Measurements from ENCODE around the gene HSPA12B. TPM values are rescaled to one million over a fixed set of nuclear protein-coding genes. Genes with fewer than 3 reads are reported as not detected.

The HSPA12B gene
- total and polyA plus RNA-seq, 9 of the 15 experiments (the other 6 are each of a cell fraction or from before 2014, with no cell fraction given) = 0.03 to 0.07 TPM; not detected in 7

- no peak overlapping the region for H3K4me2 ChIP-seq (ENCODE audit: insufficient read depth, low read length)
- no peak overlapping the region for H3K9ac ChIP-seq (ENCODE audit: insufficient read depth in 1 of 2, low read depth in 2 of 2, low read length in 2 of 2)
- BruUV-seq (replicated peaks) = no TSS peak
- H3K79me2 ChIP-seq (ENCODE audit: control insufficient read depth, insufficient read depth, low read length) = no peaks in the 10 kb centered on the region
- H3K36me3 ChIP-seq (ENCODE audit: control insufficient read depth, insufficient read depth, low read length) = no peaks in the 10 kb centered on the region
- FAIRE-seq (no peak), DNase-seq (ENCODE audit: extremely low read depth in 1 of 4, low spot score in 3 of 4) (no peak), ATAC-seq (no peak)
- no peak overlapping the region for H3K4me3 ChIP-seq
- peaks cover 8 to 13% of the 10 kb centered on the region in 2 experiments; a peak in 4 of 5 replicates for H3K4me1 ChIP-seq (replicated peaks in 1 of 2; ENCODE audit: control insufficient read depth in 2 of 2, insufficient read depth in 2 of 2, low read length in 2 of 2)
- no peak overlapping the region for H3K27ac ChIP-seq (ENCODE audit: extremely low read depth, low read depth, low read length)
- POLR2A ChIA-PET = interaction anchor here (0.6 to 0.9 kb wide), 2 partner anchors 9 to 41 kb away, joined by 3 to 5 read pairs; no protein-coding TSS in a partner anchor
- 2% methylated on average over 5 of the region's 5 CpGs for WGBS (ENCODE audit: insufficient coverage, low coverage, missing lambda C conversion rate)
- intact Hi-C loops (cut with micrococcal nuclease) = no loop called here
- H2AFZ ChIP-seq (ENCODE audit: low read depth, low read length) = no peak overlapping the region
- no peaks in the 10 kb centered on the region for H3K9me3 ChIP-seq (replicated peaks; ENCODE audit: control insufficient read depth, insufficient read depth, low read depth, low read length)
- TF ChIP-seq, protein P1, sequence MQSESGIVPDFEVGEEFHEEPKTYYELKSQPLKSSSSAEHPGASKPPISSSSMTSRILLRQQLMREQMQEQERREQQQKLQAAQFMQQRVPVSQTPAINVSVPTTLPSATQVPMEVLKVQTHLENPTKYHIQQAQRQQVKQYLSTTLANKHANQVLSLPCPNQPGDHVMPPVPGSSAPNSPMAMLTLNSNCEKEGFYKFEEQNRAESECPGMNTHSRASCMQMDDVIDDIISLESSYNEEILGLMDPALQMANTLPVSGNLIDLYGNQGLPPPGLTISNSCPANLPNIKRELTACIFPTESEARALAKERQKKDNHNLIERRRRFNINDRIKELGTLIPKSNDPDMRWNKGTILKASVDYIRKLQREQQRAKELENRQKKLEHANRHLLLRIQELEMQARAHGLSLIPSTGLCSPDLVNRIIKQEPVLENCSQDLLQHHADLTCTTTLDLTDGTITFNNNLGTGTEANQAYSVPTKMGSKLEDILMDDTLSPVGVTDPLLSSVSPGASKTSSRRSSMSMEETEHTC (IDR thresholded peaks at IDR 0.05) = no peak
- TF ChIP-seq, protein P2, sequence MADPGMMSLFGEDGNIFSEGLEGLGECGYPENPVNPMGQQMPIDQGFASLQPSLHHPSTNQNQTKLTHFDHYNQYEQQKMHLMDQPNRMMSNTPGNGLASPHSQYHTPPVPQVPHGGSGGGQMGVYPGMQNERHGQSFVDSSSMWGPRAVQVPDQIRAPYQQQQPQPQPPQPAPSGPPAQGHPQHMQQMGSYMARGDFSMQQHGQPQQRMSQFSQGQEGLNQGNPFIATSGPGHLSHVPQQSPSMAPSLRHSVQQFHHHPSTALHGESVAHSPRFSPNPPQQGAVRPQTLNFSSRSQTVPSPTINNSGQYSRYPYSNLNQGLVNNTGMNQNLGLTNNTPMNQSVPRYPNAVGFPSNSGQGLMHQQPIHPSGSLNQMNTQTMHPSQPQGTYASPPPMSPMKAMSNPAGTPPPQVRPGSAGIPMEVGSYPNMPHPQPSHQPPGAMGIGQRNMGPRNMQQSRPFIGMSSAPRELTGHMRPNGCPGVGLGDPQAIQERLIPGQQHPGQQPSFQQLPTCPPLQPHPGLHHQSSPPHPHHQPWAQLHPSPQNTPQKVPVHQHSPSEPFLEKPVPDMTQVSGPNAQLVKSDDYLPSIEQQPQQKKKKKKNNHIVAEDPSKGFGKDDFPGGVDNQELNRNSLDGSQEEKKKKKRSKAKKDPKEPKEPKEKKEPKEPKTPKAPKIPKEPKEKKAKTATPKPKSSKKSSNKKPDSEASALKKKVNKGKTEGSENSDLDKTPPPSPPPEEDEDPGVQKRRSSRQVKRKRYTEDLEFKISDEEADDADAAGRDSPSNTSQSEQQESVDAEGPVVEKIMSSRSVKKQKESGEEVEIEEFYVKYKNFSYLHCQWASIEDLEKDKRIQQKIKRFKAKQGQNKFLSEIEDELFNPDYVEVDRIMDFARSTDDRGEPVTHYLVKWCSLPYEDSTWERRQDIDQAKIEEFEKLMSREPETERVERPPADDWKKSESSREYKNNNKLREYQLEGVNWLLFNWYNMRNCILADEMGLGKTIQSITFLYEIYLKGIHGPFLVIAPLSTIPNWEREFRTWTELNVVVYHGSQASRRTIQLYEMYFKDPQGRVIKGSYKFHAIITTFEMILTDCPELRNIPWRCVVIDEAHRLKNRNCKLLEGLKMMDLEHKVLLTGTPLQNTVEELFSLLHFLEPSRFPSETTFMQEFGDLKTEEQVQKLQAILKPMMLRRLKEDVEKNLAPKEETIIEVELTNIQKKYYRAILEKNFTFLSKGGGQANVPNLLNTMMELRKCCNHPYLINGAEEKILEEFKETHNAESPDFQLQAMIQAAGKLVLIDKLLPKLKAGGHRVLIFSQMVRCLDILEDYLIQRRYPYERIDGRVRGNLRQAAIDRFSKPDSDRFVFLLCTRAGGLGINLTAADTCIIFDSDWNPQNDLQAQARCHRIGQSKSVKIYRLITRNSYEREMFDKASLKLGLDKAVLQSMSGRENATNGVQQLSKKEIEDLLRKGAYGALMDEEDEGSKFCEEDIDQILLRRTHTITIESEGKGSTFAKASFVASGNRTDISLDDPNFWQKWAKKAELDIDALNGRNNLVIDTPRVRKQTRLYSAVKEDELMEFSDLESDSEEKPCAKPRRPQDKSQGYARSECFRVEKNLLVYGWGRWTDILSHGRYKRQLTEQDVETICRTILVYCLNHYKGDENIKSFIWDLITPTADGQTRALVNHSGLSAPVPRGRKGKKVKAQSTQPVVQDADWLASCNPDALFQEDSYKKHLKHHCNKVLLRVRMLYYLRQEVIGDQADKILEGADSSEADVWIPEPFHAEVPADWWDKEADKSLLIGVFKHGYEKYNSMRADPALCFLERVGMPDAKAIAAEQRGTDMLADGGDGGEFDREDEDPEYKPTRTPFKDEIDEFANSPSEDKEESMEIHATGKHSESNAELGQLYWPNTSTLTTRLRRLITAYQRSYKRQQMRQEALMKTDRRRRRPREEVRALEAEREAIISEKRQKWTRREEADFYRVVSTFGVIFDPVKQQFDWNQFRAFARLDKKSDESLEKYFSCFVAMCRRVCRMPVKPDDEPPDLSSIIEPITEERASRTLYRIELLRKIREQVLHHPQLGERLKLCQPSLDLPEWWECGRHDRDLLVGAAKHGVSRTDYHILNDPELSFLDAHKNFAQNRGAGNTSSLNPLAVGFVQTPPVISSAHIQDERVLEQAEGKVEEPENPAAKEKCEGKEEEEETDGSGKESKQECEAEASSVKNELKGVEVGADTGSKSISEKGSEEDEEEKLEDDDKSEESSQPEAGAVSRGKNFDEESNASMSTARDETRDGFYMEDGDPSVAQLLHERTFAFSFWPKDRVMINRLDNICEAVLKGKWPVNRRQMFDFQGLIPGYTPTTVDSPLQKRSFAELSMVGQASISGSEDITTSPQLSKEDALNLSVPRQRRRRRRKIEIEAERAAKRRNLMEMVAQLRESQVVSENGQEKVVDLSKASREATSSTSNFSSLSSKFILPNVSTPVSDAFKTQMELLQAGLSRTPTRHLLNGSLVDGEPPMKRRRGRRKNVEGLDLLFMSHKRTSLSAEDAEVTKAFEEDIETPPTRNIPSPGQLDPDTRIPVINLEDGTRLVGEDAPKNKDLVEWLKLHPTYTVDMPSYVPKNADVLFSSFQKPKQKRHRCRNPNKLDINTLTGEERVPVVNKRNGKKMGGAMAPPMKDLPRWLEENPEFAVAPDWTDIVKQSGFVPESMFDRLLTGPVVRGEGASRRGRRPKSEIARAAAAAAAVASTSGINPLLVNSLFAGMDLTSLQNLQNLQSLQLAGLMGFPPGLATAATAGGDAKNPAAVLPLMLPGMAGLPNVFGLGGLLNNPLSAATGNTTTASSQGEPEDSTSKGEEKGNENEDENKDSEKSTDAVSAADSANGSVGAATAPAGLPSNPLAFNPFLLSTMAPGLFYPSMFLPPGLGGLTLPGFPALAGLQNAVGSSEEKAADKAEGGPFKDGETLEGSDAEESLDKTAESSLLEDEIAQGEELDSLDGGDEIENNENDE (IDR thresholded peaks at IDR 0.05; ENCODE audit: low read depth, low read length) = no peak
- no peak for TF ChIP-seq MYBL2 (IDR thresholded peaks at IDR 0.05; ENCODE audit: low read depth)
- no peak for TF ChIP-seq MYBL2 (CRISPR knock-in tag; IDR thresholded peaks at IDR 0.05; ENCODE audit: borderline replicate concordance)
- no peak for TF ChIP-seq ZFP36 (IDR thresholded peaks at IDR 0.05; ENCODE audit: low read depth, low read length, partially characterized antibody)
- no peak for TF ChIP-seq ZNF395 (CRISPR knock-in tag; IDR thresholded peaks at IDR 0.05)
- CTCF ChIA-PET (ENCODE audit: low intra/inter-chr PET ratio) = no interaction called here
- H3K27me3 ChIP-seq (ENCODE audit: control insufficient read depth in 2 of 2, insufficient read depth in 2 of 2, low read length in 2 of 2) = peaks cover 4 to 34% of the 10 kb centered on the region in 2 experiments; a peak in 3 of 5 replicates
- no peaks in the 10 kb centered on the region for H4K20me1 ChIP-seq (replicated peaks; ENCODE audit: control insufficient read depth, insufficient read depth, low read length)
- H3K9me1 ChIP-seq (ENCODE audit: control insufficient read depth, insufficient read depth, low read length) = no peaks in the 10 kb centered on the region
- in situ Hi-C loops (cut with MboI) = no loop called here
Observed at GRCh38 chr20:3728354-3728753, 4.1 kb upstream of the HSPA12B start.

All from K562 (cell line).